ENCODE data around the gene ZDHHC11.

ZDHHC11 gene, protein sequence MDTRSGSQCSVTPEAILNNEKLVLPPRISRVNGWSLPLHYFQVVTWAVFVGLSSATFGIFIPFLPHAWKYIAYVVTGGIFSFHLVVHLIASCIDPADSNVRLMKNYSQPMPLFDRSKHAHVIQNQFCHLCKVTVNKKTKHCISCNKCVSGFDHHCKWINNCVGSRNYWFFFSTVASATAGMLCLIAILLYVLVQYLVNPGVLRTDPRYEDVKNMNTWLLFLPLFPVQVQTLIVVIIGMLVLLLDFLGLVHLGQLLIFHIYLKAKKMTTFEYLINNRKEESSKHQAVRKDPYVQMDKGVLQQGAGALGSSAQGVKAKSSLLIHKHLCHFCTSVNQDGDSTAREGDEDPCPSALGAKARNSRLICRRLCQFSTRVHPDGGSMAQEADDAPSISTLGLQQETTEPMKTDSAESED

DNA sequence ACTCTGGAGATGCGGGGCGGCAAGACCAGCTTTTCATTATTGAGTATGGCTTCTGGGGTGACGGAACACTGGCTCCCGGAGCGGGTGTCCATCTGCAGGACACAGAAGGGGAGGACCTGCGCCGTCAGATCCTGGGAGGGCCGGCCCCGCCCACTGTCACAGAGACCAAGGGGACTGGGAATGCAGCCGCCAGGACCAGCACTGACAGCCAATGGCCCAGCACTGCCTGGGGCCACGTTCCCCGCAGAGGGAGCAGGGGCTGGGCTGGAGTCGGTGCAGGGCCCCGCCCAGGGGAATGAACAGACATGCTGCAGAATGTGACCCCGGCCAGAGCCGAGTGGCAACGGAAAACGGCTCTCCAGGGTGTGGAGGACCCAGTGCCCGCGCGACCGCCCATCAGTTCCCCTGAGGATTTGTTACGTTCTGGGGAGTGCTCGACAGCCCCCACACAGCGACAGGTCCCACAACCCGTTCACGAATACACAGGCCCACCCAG, at the start of gene ZDHHC11:
Gene ZDHHC11 (minus strand): TSS at position 476 of the 496 bp plus-strand sequence. CDS start 384 bp downstream, at position 92.
- DNase-seq (ENCODE audit: low read depth): no peak

DNA sequence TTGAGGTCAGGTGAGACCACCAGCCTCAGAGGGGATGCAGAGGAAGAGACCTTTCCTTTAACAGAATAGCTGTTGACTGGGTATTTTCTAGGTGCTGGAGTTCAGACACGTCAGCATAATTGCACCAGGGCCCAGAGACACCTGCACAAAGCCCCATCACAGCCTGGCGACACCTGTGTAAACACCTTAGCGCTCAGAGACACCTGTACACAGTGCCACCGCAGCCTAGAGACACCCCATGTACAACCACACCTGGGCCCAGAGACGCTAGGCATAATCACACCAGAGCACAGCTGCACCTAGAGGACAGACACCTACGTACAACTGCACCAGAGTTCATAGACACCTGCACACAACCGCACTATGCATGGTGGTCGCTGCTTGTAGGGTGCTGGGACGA, 42.9 kb upstream of the ZDHHC11 start:
- DNase-seq (ENCODE audit: low read depth): no peak

DNA sequence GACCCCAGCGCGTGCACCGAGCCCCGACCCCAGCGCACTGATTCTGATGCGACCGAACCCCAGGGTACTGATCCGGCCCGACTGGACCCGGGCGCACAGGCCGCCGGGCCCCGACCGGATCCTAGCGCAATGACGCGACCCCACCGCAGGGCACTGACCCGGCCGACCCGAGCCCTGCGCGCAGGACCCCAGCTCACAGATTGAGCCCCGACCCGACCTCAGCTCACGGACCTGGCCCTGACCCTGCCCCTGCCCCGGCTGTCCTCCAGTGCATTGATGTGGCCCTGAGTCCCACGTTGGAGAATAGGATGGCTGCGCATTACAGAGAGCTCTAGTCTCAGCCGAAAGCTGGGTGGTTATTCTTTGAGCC, 42.3 kb upstream of the ZDHHC11 start:
- no peak for DNase-seq (ENCODE audit: low read depth)

DNA sequence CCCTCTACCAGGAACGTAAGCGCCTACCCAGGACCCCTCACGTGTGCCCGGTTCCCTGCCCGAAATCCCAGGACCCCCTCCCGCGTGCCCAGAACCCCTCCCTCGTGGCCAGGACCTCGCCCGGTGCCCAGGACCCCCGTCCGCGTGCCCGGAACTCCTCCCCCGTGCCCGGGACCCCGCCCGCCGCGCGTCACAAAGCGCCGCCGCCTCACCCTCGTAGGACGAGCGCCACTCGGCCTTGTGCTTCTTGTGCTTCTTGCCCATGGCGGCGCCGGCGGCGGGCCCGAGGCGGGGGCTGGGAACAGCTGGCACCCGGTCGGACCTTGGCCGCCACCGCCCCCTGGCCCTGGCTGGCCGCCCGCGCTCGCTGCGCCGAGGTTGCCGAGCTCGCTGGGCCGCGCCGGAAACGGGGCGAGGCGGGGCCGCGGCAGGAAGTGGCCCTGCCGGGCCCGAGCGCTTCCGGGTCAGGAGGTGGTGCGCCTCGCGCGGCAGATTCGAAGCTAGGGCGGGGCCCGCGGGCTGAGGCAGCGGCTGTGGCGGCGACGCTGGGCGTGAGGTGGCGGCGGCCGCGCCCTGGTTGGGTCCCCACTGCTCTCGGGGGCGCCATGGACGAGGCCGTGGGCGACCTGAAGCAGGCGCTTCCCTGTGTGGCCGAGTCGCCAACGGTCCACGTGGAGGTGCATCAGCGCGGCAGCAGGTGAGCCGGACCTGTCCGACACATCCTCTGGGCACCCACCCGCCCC, 41.8 kb upstream of the ZDHHC11 start, which contains the start of the genes BRD9 and TRIP13:
Gene BRD9 (minus strand): TSS at position 408 of the 743 bp plus-strand sequence. CDS start 144 bp downstream, at position 264.
Gene TRIP13 (plus strand): TSS at position 491 of the 743 bp plus-strand sequence. CDS start 115 bp downstream, at position 606.
- DNase-seq (ENCODE audit: low read depth): peak; percentile 31

DNA sequence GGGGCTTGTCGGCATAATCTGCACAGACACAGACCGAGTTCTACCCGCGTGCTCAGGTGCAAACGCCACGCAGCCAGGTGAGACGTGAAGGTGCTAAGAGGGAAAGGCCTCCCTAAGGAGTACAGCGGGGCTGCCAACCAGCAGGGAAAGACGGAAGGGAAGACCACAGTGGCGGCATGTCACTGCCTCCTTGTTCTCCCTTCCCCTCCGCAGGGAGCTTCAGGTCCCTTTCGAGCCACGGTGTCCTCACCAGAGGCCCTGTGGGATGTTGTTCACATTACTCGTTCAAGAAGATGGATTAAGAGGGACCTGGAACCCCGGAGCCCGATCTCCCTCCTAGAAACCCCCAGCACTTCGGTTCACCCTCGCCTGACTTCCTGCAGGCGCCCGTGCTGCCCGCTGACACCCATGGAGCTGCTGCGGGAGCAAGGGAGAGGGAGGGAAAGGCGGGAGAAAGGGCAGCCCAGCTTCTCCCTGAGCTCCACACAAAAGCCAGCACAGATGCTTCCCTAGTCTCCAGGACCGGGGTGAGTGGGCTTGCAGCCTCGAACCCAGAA, 41.1 kb upstream of the ZDHHC11 start:
- DNase-seq (ENCODE audit: low read depth): no peak

DNA sequence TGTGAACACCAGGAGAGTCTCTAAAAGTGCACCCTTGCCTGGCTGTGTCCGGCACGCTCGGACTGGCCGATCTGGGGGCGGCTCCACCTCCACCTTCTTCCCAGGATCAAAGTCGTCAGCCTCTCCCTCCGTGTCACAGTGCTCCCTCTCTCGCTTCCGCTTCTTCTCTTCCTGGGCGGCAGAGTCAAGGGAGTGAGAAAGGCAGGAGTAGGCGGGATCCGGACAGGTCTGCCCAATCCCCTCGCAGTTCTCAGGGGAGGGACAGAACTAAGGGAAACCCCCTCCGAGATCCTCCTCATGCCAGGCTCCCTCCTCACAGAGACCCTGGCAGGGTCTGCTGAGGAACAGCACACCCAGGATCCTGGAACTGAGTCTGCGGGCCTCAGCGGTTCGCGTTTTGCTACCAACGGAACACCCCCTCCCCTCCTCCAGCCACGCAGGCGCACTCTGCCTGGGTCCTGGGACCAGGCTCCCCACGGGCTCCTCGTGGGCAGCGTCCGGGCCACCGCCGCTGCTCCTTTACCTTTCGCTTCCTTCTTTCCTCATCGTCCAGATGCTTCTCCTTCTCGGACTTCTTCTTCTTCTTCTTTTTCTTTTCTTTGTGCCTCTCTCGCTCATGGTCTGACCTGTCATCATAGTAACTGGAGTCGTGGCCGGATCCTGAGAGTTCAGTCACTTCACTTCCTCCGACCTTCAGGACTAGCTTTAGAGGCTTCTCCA, 40.5 kb upstream of the ZDHHC11 start:
- no peak for DNase-seq (ENCODE audit: low read depth)

DNA sequence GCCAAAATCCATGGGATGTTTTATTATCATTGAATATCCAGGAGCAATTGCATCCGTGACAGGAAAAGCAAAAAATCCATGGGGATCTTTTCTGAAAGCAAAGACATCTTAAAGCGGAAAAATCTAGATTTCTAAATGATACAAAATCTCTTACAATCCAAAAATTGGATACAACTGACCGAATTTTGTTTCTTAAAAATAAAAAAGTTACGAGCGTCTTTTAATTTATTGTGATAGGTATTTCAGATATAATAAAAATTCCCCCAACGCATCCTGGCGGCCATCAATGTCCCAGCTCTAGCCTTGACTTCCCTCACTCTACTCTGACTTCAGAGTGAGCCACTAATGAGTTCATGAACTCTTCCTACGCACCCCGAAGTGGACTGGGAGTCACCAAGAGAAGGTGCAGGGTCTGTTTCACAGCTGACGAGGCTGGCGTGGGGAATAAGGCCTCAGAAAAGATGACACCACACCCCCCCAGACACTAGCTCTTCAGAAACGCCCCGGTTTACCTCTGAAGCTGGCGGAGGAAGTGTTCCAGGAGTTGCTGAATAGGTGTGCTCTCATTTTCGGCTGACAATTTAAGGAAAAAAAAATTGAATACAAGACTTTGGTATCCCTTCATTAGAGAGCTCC, 38.4 kb upstream of the ZDHHC11 start:
- no peak for DNase-seq (ENCODE audit: low read depth)

DNA sequence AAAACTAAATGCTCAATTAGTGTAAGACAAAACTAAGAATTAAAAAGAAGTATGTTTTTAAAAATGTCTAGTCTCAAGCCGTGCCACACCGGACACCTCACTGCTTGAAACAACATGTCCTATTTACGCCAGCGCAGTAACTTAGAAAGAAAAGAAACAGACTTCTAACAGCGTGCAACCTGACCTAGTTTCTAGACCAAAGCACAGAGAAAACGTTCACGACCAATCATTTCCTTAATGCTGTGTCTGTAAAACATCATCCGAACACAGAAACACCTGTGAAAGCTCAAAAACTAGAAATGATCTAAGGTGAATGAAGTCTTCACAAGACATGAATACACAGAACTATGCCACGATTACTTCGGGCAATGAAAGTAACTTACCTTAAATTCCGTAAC, 37.9 kb upstream of the ZDHHC11 start:
- DNase-seq (ENCODE audit: low read depth): no peak

DNA sequence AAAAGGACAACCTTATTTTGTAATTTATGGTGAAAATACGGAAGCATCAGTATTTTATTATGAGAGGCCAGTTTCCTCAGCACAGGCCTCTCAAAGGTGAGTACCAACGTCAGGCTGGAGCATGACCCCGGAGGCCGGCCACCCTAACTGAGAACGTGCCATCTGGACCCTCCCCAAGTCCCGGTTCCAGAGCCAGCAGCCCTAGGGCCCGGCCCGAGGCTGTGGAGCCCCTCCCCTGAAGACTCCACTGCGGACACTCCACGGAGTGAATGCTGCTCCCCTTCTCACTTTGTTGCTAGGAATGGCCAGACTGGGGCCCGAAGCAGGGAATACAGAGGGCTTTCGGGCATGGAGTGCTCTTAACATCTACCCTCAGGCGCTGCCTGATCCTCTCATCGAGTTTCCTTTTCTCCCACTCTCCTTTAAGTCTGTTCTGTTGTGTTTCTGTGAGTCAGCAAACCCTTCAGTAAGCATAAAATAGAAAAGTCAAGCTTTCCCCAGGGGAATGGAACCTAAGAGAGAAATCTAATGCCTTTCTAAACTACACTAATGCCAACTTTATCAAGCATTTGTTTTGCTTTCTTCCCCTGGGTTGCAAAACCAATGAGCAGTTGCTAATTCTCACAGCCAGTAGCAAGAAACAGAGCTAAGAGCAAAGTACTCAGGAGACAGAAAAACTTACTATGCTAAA, 37.3 kb upstream of the ZDHHC11 start:
- DNase-seq (ENCODE audit: low read depth): no peak

DNA sequence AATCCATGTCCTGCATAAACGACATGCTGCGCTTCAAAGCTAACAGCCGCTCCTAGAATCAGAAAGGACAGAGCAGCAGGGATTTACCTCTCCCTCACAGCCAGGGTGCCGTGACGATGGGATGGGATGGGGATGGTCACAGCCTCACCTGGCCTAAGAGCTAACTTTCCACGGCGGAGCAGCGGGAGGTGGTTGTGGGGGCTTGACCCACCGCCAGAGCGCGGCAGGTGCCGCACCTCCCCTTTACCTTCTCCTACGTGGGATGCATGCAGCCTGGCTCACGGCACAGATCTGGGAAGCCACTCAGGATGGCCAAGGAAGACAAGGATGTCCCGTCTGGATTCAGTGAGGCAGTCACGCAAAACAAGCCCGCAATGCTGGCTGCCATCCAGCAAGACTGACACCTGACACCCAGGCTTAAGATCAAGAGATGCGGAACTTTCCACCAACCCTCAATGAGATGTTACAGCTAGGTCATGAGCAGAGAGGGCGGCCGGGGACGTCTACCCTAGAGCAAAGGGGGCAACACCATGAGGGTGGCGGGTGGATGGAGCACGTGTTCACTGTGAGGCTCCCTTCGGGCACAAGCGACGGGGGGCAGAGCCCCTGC, 36.0 kb upstream of the ZDHHC11 start:
- DNase-seq (ENCODE audit: low read depth): no peak

DNA sequence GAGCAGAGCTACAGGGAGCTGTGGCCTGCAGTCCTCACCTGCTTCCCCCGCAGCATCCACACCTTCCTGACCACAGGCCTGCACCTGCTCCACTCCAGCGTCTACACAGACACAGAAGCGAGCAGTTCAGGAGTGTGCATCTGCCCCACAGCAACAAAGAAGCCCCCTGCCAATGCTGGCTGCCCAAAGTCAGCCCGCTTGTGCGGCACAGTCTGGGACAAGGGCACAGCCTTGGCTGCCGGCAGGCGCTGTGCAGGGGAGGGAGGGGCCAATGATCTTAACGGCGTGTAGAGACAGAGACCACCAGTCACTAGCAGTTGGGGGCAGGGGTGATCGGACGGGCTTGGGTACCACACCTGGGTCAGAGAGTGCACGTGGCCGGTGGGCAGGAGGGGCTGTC, 35.2 kb upstream of the ZDHHC11 start:
- no peak for DNase-seq (ENCODE audit: low read depth)

DNA sequence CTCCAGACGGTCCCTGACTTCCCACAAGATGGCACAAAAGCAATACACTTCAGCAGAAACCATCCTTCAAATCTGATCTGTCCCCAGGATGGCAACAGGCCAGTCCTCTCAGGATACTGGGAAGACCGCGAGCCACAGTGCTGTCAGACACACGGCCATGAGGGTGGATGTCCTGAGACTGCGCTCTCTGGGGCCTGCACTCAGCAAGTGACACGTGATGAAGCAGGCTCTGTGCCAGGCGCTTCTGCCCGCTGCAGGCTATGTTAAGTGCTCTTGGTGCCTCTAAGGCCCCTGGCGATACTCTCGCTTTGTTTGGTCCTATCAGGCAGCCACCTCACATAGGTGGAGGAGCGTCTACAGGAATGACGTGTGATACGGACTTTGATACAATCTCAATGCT, 34.7 kb upstream of the ZDHHC11 start:
- no peak for DNase-seq (ENCODE audit: low read depth)

DNA sequence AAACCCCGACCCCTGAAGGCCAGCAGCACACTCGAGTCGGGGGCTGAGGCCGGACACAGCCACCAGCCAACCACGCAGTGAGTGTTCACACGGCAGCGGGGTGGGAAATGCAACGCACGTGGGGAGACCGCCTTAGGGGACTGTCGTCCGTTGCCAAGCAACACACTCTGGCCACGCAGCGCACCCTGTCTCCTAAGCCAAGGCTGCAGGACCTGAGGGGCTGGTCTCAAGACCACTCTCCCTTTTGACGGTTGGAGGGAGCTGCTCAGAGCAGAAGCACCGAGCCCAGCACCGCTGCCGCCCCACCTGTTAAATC, 34.3 kb upstream of the ZDHHC11 start:
- DNase-seq (ENCODE audit: low read depth): no peak

DNA sequence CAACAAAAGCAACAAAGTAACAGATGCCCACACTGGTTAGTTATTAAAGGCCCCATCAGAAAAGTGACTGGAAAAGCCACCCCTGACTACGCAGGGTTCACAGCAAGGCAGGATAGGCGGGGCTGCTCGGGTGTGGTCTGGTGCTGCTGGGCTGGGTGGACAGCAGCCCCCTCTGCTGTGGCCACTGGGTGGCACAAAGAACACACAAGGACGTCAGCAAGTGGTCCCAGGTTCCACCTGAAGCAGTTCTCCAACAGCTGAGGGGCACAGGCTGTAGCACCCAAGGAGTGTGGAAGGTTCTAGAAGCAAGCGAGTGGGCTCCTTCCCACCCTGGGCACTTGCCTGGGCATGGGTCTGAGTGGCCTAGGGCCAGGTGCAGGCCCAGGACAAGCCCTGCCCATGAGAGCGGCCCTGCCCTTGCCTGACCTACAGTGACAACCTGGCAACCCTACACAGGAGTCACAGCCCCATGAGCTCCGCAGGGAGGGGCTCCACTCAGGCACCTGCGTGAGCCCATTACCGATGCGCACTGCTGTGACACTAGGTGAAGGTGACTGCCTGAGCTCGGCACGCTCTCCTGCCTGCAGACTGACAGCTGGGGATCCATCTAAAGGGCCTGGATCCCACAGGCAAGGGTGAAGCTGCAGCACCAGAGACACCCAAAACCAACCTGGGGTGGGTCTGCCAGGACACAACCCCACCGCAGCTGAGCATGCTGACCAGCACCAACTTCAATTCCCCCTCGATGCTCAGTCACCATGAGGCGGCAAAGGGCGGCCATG, 33.8 kb upstream of the ZDHHC11 start:
- DNase-seq (ENCODE audit: low read depth): no peak

DNA sequence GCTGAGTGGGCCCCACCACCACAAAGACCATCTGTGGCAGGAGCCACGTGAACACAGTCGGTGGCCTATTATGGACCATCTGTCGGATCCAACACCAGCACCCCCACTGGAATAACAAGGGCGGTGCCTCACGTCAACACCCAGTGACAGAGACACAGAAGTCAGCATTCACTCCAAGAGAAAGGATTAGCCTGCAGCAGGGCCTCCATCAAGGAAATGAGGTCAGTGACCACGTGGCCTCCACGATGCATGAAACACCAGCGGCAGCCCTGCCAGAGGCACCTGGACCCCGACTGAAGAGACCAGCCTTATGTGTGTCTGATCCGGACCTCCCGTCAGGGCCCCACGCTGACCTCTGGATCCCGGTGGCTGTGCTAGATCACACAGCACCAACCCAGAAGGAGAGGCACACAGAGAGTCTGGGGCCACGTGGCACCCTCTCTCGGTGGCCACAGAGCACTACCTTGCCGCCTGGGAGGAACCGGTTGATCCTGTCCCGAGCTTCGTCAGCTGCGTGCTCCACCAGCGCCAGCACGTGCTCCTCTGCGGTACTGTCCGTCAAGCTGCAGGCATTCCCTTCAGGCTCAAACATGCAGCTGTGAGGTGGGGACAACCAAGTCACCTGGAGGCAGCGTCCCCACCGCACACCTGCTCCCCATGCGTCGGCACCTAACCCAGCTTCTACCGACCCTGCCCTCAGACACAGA, 32.8 kb upstream of the ZDHHC11 start:
- no peak for DNase-seq (ENCODE audit: low read depth)

DNA sequence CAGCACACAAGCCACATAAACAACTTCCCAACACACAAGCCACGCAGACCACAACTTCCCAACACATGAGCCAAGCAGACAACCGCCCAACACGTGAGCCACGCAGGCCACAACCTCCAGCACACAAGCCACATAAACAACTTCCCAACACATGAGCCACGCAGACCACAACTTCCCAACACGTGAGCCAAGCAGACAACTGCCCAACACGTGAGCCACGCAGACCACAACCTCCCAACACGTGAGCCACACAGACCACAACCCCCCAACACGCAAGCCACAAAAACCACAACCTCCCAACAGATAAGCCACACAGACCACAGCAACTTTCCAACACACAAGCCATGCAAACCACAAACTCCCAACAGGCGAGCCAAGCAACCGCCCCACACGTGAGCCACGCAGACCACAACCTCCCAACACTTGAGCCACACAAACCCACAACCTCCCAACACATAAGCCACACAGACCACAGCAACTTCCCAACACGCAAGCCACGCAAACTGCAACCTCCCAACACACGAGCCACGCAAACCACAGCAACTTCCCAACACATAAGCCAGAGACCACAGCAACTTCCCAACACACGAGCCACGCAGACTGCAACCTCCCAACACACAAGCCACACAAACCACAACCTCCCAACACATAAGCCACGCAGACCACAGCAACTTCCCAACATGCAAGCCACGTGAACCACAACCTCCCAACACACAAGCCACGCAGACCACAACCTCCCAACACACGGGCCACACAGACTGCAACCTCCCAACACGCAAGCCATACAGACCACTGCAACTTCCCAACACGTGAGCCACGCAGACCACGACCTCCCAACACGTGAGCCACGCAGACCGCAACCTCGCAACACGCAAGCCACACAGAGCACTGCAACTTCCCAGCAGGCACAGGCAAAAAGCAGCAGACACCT, 31.7 kb upstream of the ZDHHC11 start:
- no peak for DNase-seq (ENCODE audit: low read depth)

DNA sequence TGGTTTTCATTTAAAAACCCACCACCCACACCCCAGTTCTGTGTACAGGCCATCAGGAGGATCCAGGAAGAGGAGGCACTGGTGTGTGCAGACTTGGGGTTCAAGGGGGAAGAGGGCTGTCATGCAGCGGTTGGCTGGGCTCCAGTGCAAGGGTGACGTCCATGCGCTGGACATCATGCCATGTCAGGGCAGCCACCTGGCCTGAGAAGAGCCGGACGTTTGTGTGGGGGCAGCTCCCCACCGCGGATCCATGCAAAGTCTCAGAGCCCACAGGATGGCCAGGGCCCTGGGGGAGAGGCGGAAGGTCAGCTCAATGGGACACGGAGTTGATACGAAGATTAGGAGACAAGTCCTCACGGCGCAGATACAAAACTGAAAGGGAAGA, 30.8 kb upstream of the ZDHHC11 start:
- DNase-seq (ENCODE audit: low read depth): no peak

All from HS-27A (cell line).